OCI-LY1 (cell line): ENCODE measurements around the gene SNRPF.

Experiments used
- H2AFZ ChIP-seq: fragments of 200-600 bp; sonication (generic), shearing (Covaris generic); 2 replicates; pipeline ENCODE4 v1.6.0; 2014; ENCODE audit warnings: antibody characterized with exemption, mild to moderate bottlenecking, low read length
- H3F3A ChIP-seq: fragments of 200-600 bp; sonication (generic), shearing (Covaris generic); 2 replicates; pipeline ENCODE4 v1.6.0; 2014; ENCODE audit warnings: mild to moderate bottlenecking, antibody characterized with exemption, low read length, moderate library complexity; ENCODE audit not compliant: insufficient read depth
- H3K27ac ChIP-seq: fragments of 200-600 bp; sonication (generic); 2 replicates; pipeline ENCODE4 v1.5.1; 2014; ENCODE audit warnings: low read length, mixed run types, mild to moderate bottlenecking, low read depth; ENCODE audit not compliant: poor library complexity, severe bottlenecking
- H3K27me3 ChIP-seq: fragments of 200-600 bp; sonication (generic); 2 replicates; pipeline ENCODE4 v1.6.0; 2014; ENCODE audit warnings: antibody characterized with exemption, mild to moderate bottlenecking, low read length, moderate library complexity; ENCODE audit not compliant: insufficient read depth
- H3K36me3 ChIP-seq: fragments of 200-600 bp; sonication (generic); 2 replicates; pipeline ENCODE4 v1.6.1; 2014; ENCODE audit warnings: mild to moderate bottlenecking, antibody characterized with exemption, low read length, moderate library complexity, mixed read lengths; ENCODE audit not compliant: insufficient read depth
- H3K4me1 ChIP-seq: fragments of 200-600 bp; sonication (generic); 2 replicates; pipeline ENCODE4 v1.5.1; 2014; ENCODE audit warnings: mild to moderate bottlenecking, low read length, moderate library complexity; ENCODE audit not compliant: insufficient read depth, severe bottlenecking
- H3K4me2 ChIP-seq: fragments of 200-600 bp; sonication (generic), shearing (Covaris generic); 2 replicates; pipeline ENCODE4 v1.6.1; 2014; ENCODE audit warnings: low read length
- H3K4me3 ChIP-seq: fragments of 200-600 bp; sonication (generic); 2 replicates; pipeline ENCODE4 v1.5.1; 2014; ENCODE audit warnings: low read length, low read depth, mild to moderate bottlenecking, mixed read lengths; ENCODE audit not compliant: poor library complexity, severe bottlenecking
- H3K79me2 ChIP-seq: fragments of 200-600 bp; shearing (Covaris generic); 2 replicates; pipeline ENCODE4 v1.6.1; 2016; ENCODE audit warnings: mixed run types, low read length, mixed read lengths; ENCODE audit not compliant: insufficient read depth
- H3K9ac ChIP-seq: fragments of 200-600 bp; sonication (generic), shearing (Covaris generic); 2 replicates; pipeline ENCODE4 v1.6.1; 2014; ENCODE audit warnings: mild to moderate bottlenecking, low read length, mixed read lengths
- H3K9me2 ChIP-seq: fragments of 200-600 bp; sonication (generic), shearing (Covaris generic); 2 replicates; pipeline ENCODE4 v1.6.1; 2014; ENCODE audit warnings: low read depth, mild to moderate bottlenecking, low read length, mixed read lengths
- H3K9me3 ChIP-seq: fragments of 200-600 bp; shearing (Covaris generic); 2 replicates; pipeline ENCODE4 v1.6.1; 2014; ENCODE audit warnings: low read length, mixed read lengths
- H4K20me1 ChIP-seq: fragments of 200-600 bp; sonication (generic), shearing (Covaris generic); 2 replicates; pipeline ENCODE4 v1.6.0; 2016; ENCODE audit warnings: mild to moderate bottlenecking, low read length; ENCODE audit not compliant: insufficient read depth
- EZH2 ChIP-seq: fragments of 200-600 bp; sonication (generic), shearing (Covaris generic); IDR thresholded peaks from 2 replicates; pipeline ENCODE4 v1.8.0; 2017; ENCODE audit warnings: borderline replicate concordance, mixed run types, mild to moderate bottlenecking, antibody characterized with exemption, low read length, moderate library complexity, mixed read lengths
- TF ChIP-seq, protein P1 (sequence below): fragments of 200-600 bp; sonication (generic), shearing (Covaris generic); IDR thresholded peaks from 2 replicates; pipeline ENCODE4 v1.5.1; 2017; ENCODE audit warnings: mild to moderate bottlenecking, antibody characterized with exemption, low read length, moderate library complexity, mixed read lengths

Gene SNRPF

DNA sequence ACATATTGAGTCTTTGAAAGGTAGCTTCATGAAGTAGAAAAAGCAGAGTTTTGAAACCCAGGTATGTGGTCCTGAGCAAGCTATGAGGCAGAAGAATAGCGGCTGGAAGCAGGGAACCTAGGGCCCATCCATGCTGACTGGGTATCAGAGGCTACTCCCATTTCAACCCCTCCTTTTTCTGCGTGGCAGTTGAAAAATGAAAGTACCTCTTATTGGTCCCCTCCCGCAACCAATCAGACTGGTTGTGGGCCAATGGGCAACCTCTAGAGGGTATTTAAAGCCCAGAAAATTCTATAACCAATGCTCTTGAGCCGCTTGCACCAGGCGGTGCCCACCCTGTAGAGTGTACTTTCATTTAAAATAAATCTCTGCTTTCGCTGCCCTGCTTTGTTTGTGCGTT is 1.6 kb upstream of the SNRPF start:
- Histone ChIP-seq H2AFZ (no peak overlapping the region), H3K27me3 (no peaks in the 10 kb centered on the region), H3K9me2 (no peaks in the 10 kb centered on the region), H3K4me2 (no peak overlapping the region), H3F3A (no peaks in the 10 kb centered on the region), H3K9ac (no peak overlapping the region), H3K4me1 (peaks cover 23% of the 10 kb centered on the region), H4K20me1 (no peaks in the 10 kb centered on the region), H3K27ac (no peak overlapping the region), H3K4me3 (no peak overlapping the region), H3K9me3 (no peaks in the 10 kb centered on the region), H3K79me2 (peaks cover 33% of the 10 kb centered on the region), H3K36me3 (peaks cover 17% of the 10 kb centered on the region)
- TF ChIP-seq, protein P1, sequence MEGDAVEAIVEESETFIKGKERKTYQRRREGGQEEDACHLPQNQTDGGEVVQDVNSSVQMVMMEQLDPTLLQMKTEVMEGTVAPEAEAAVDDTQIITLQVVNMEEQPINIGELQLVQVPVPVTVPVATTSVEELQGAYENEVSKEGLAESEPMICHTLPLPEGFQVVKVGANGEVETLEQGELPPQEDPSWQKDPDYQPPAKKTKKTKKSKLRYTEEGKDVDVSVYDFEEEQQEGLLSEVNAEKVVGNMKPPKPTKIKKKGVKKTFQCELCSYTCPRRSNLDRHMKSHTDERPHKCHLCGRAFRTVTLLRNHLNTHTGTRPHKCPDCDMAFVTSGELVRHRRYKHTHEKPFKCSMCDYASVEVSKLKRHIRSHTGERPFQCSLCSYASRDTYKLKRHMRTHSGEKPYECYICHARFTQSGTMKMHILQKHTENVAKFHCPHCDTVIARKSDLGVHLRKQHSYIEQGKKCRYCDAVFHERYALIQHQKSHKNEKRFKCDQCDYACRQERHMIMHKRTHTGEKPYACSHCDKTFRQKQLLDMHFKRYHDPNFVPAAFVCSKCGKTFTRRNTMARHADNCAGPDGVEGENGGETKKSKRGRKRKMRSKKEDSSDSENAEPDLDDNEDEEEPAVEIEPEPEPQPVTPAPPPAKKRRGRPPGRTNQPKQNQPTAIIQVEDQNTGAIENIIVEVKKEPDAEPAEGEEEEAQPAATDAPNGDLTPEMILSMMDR: no peak
- TF ChIP-seq EZH2: no peak

GRCh38 chr12:95857799-95858198 is 953 bp upstream of the SNRPF start:
- Histone ChIP-seq H3K4me2 (peak overlapping the region; percentile 77; the same call in 1 of the 2 replicates), H3K9me2 (no peaks in the 10 kb centered on the region), H3F3A (no peaks in the 10 kb centered on the region), H3K4me3 (peak overlapping the region; percentile 79), H2AFZ (no peak overlapping the region), H3K9me3 (no peaks in the 10 kb centered on the region), H4K20me1 (no peaks in the 10 kb centered on the region), H3K79me2 (peaks cover 34% of the 10 kb centered on the region), H3K9ac (no peak overlapping the region), H3K4me1 (peaks cover 23% of the 10 kb centered on the region), H3K27ac (no peak overlapping the region), H3K36me3 (peaks cover 24% of the 10 kb centered on the region), H3K27me3 (no peaks in the 10 kb centered on the region)
- no peak for TF ChIP-seq EZH2
- TF ChIP-seq, protein P1: no peak

DNA sequence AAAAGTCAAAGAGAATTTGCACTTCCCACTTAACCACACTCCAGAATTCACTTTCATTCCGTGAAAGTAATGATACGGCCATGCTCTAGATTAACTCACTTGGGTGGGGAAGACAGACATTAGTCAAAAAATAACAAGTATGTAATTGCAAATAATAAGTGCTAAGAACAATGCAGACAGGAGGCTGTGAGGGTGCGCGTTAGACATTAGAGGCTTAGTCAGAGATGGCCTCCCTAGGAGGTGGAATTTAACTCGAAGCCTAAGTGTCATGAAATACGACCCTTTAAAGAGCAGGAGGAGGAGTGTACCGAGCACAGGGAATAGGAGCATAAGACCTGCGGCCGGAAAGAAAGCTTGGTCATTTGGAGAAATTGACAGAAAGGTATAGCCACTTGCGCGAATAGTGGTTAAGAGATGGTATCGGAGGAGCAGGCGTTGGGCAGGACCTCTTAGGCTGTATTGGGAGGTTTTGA is 628 bp downstream of the SNRPF start:
- TF ChIP-seq, protein P1: no peak
- no peak for TF ChIP-seq EZH2
- peaks cover 23% of the 10 kb centered on the region for H3K4me1 ChIP-seq
- H3F3A ChIP-seq: no peaks in the 10 kb centered on the region
- peaks cover 38% of the 10 kb centered on the region for H3K79me2 ChIP-seq
- peak overlapping the region; percentile 58 for H3K27ac ChIP-seq
- no peaks in the 10 kb centered on the region for H3K9me2 ChIP-seq
- peak overlapping the region; percentile 76 for H3K9ac ChIP-seq
- H4K20me1 ChIP-seq: no peaks in the 10 kb centered on the region
- no peak overlapping the region for H2AFZ ChIP-seq
- peak overlapping the region; percentile 77 for H3K4me2 ChIP-seq
- H3K9me3 ChIP-seq: no peaks in the 10 kb centered on the region
- H3K4me3 ChIP-seq: peak overlapping the region; percentile 79
- H3K36me3 ChIP-seq: peaks cover 39% of the 10 kb centered on the region
- H3K27me3 ChIP-seq: no peaks in the 10 kb centered on the region
